H1 (cell line): ENCODE data around the gene EPHA2. TPM values are rescaled to one million over a fixed set of nuclear protein-coding genes. Genes with fewer than 3 reads are reported as not detected.

Source experiments
- CTCF ChIA-PET: fragments of 300-600 bp; sonication (Branson Sonifier 250); formaldehyde crosslinking; loops from one replicate; lab custom pipeline; 2021; ENCODE audit not compliant: partially characterized antibody; lab: Charles Lee
- POLR2A ChIA-PET: fragments of 300-600 bp; sonication (Branson Sonifier 250); formaldehyde crosslinking; loops from one replicate; lab custom pipeline; 2021; ENCODE audit warnings: inconsistent platforms; ENCODE audit not compliant: partially characterized antibody; lab: Charles Lee
- DNase-seq, 2 experiments: peaks; one replicate each; pipeline versions ENCODE4 v3.0.0 to v3.0.0-alpha.2; 2010 to 2022; ENCODE audit warnings: low spot score in 2 of 2, low read depth in 1 of 2, mixed read lengths in 1 of 2
- FAIRE-seq: peaks from 2 replicates; lab custom pipeline; 2011; peaks lifted over from hg19 to GRCh38; lab: Jason Lieb, UNC
- H2AFZ ChIP-seq: 2 replicates; pipeline ENCODE4 v1.8.1; 2012; ENCODE audit warnings: low read length, inconsistent platforms
- H2AK5ac ChIP-seq: 2 replicates; pipeline ENCODE4 v1.6.1; 2013; ENCODE audit warnings: low read depth, low read length
- H2BK120ac ChIP-seq: replicated peaks from 2 replicates; pipeline ENCODE3; 2013; ENCODE audit warnings: low read depth, low read length, inconsistent platforms
- H2BK12ac ChIP-seq: 2 replicates; pipeline ENCODE4 v1.6.1; 2013; ENCODE audit warnings: low read depth, low read length
- H2BK15ac ChIP-seq: 2 replicates; pipeline ENCODE4 v1.6.1; 2013; ENCODE audit warnings: low read length
- H2BK20ac ChIP-seq: 2 replicates; pipeline ENCODE4 v1.6.1; 2013; ENCODE audit warnings: low read length
- H2BK5ac ChIP-seq: 2 replicates; pipeline ENCODE4 v1.6.1; 2013; ENCODE audit warnings: low read depth, low read length
- H3K14ac ChIP-seq: 2 replicates; pipeline ENCODE4 v1.6.1; 2013; ENCODE audit warnings: inconsistent platforms; ENCODE audit not compliant: insufficient read length
- H3K18ac ChIP-seq: 2 replicates; pipeline ENCODE4 v1.6.1; 2013; ENCODE audit warnings: low read length; ENCODE audit errors: extremely low read depth
- H3K23ac ChIP-seq: 2 replicates; pipeline ENCODE4 v1.6.1; 2013; ENCODE audit warnings: inconsistent platforms; ENCODE audit not compliant: insufficient read length
- H3K23me2 ChIP-seq: 2 replicates; pipeline ENCODE4 v1.6.1; 2013; ENCODE audit warnings: low read depth, low read length
- H3K27ac ChIP-seq: 2 replicates; pipeline ENCODE4 v1.6.1; 2011; ENCODE audit warnings: low read depth, low read length, inconsistent platforms
- H3K27me3 ChIP-seq, 4 experiments: replicated peaks in 1 of 4; 1 replicate in 1 of 4; 2 replicates in 3 of 4; pipeline versions ENCODE4 v1.6.1 to v1.8.1; 2011 to 2013; ENCODE audit warnings: low read length in 3 of 4, mild to moderate bottlenecking in 3 of 4, inconsistent platforms in 2 of 4, mixed read lengths in 2 of 4, moderate library complexity in 1 of 4; ENCODE audit not compliant: control insufficient read depth in 3 of 4, insufficient read depth in 3 of 4; ENCODE audit errors: extremely low read depth in 1 of 4
- H3K36me3 ChIP-seq, 4 experiments: 2 replicates each; pipeline versions ENCODE4 v1.6.1 to v1.8.1; 2011 to 2013; ENCODE audit warnings: mild to moderate bottlenecking in 4 of 4, low read length in 3 of 4, moderate library complexity in 2 of 4, control low read depth in 1 of 4, inconsistent platforms in 1 of 4; ENCODE audit not compliant: insufficient read depth in 4 of 4, control insufficient read depth in 2 of 4
- H3K4ac ChIP-seq: replicated peaks from 2 replicates; pipeline ENCODE3; 2013; ENCODE audit warnings: low read length, low read depth, mixed read lengths, inconsistent platforms; ENCODE audit not compliant: insufficient read length
- H3K4me1 ChIP-seq, 4 experiments: replicated peaks in 1 of 4; 1 replicate in 1 of 4; 2 replicates in 3 of 4; pipeline versions ENCODE4 v1.6.1 to v1.8.1; 2011 to 2013; ENCODE audit warnings: low read length in 3 of 4, inconsistent platforms in 2 of 4, mixed read lengths in 1 of 4; ENCODE audit not compliant: insufficient read depth in 4 of 4, control insufficient read depth in 3 of 4
- H3K4me2 ChIP-seq, 2 experiments: 2 replicates each; pipeline versions ENCODE4 v1.6.1 to v1.8.1; 2011 to 2013; ENCODE audit warnings: low read depth in 2 of 2, low read length in 2 of 2, control low read depth in 1 of 2, inconsistent platforms in 1 of 2, mild to moderate bottlenecking in 1 of 2; ENCODE audit not compliant: insufficient read depth in 1 of 2
- H3K4me3 ChIP-seq, 4 experiments: fragments of 200-600, 300-600 bp in 1 of 4; sonication (generic), shearing (Covaris generic), sonication (Bioruptor Twin) in 1 of 4; 2 replicates each; pipeline versions ENCODE4 v1.5.1 to v1.8.1; 2011 to 2016; ENCODE audit warnings: low read length in 4 of 4, low read depth in 3 of 4, control low read depth in 2 of 4, inconsistent platforms in 2 of 4, mild to moderate bottlenecking in 2 of 4, mixed read lengths in 1 of 4, moderate library complexity in 1 of 4; ENCODE audit not compliant: insufficient read depth in 2 of 4; ENCODE audit errors: extremely low read depth in 1 of 4
- H3K56ac ChIP-seq: replicated peaks from 2 replicates; pipeline ENCODE3; 2013; ENCODE audit warnings: low read depth, mild to moderate bottlenecking, mixed read lengths, low read length, inconsistent platforms; ENCODE audit not compliant: insufficient read length
- H3K79me1 ChIP-seq: 2 replicates; pipeline ENCODE4 v1.6.1; 2013; ENCODE audit warnings: low read depth, low read length, control low read depth
- H3K79me2 ChIP-seq, 2 experiments: 2 replicates each; pipeline versions ENCODE4 v1.6.1 to v1.8.1; 2012 to 2013; ENCODE audit warnings: low read length in 2 of 2, mild to moderate bottlenecking in 2 of 2, inconsistent platforms in 1 of 2; ENCODE audit not compliant: insufficient read depth in 2 of 2, control insufficient read depth in 1 of 2
- H3K9ac ChIP-seq, 4 experiments: replicated peaks in 1 of 4; 1 replicate in 1 of 4; 2 replicates in 3 of 4; pipeline versions ENCODE4 v1.6.1 to v1.8.1; 2011 to 2013; ENCODE audit warnings: low read depth in 3 of 4, low read length in 3 of 4, control low read depth in 2 of 4, mild to moderate bottlenecking in 2 of 4, moderate library complexity in 2 of 4, inconsistent platforms in 1 of 4; ENCODE audit errors: extremely low read depth in 1 of 4
- H3K9me3 ChIP-seq, 2 experiments: 2 replicates each; pipeline versions ENCODE4 v1.6.1 to v1.8.1; 2012 to 2013; ENCODE audit warnings: mild to moderate bottlenecking in 2 of 2, moderate library complexity in 2 of 2, control low read depth in 1 of 2, inconsistent platforms in 1 of 2, low read depth in 1 of 2, low read length in 1 of 2, mixed read lengths in 1 of 2; ENCODE audit not compliant: insufficient read depth in 2 of 2
- H4K20me1 ChIP-seq, 2 experiments: replicated peaks in 1 of 2; 2 replicates each; pipeline versions ENCODE3 to v1.8.1; 2011 to 2013; ENCODE audit warnings: inconsistent platforms in 2 of 2, low read length in 2 of 2, mild to moderate bottlenecking in 1 of 2; ENCODE audit not compliant: insufficient read depth in 2 of 2, control insufficient read depth in 1 of 2
- H4K5ac ChIP-seq: 2 replicates; pipeline ENCODE4 v1.6.1; 2013; ENCODE audit warnings: low read length, low read depth, mixed read lengths, inconsistent platforms; ENCODE audit not compliant: insufficient read length
- H4K8ac ChIP-seq: 2 replicates; pipeline ENCODE4 v1.8.0; 2013; ENCODE audit warnings: mild to moderate bottlenecking, moderate library complexity, low read length, inconsistent platforms; ENCODE audit not compliant: insufficient read depth; ENCODE audit errors: extremely low read depth
- H4K91ac ChIP-seq: replicated peaks from 2 replicates; pipeline ENCODE3; 2013; ENCODE audit warnings: low read length, mixed read lengths, inconsistent platforms; ENCODE audit not compliant: insufficient read length
- ASH2L ChIP-seq: fragments of 200-600, 300-600 bp; sonication (generic); IDR thresholded peaks from one replicate; pipeline ENCODE4 v1.7.1; 2017; ENCODE audit warnings: low read length
- CBX8 ChIP-seq: fragments of 300-800, 300-1000 bp; sonication (generic); IDR thresholded peaks from 2 replicates; pipeline ENCODE4 v1.7.1; 2016; ENCODE audit warnings: low read depth, low read length, borderline replicate concordance
- NANOG ChIP-seq: IDR thresholded peaks from 2 replicates; pipeline ENCODE4 v1.6.1; 2011; ENCODE audit warnings: low read length, low read depth, mild to moderate bottlenecking, inconsistent platforms; ENCODE audit not compliant: insufficient read depth, poor library complexity, severe bottlenecking
- WGBS, 2 experiments: shearing (Covaris generic) in 1 of 2; methylation state at CpG; one replicate each; pipeline versions ENCODE4 v1.1.6 to v1.1.7; 2013 to 2015; ENCODE audit warnings: low lambda C conversion rate in 2 of 2, mixed read lengths in 2 of 2, inconsistent platforms in 1 of 2, low coverage in 1 of 2, missing lambda C conversion rate in 1 of 2; ENCODE audit not compliant: insufficient replicate concordance in 2 of 2, insufficient coverage in 1 of 2, insufficient read length in 1 of 2; ENCODE audit errors: extremely low coverage in 1 of 2, missing lambda C conversion rate in 1 of 2; 5-methylcytosine and 5-hydroxymethylcytosine counted together
- polyA plus RNA-seq, 7 experiments: library from polyadenylated mRNA; depleted of rRNA in 3 of 7; stranded (reverse) in 5 of 7; unstranded in 2 of 7; fragments of >200 nt in 5 of 7; fragments of 200-250 nt in 2 of 7; gene quantifications; 1 replicate in 5 of 7; 2 replicates in 1 of 7; 4 replicates in 1 of 7; pipeline versions ENCODE4 v1.2.1 to v1.2.3, GENCODE V29; 2011 to 2013; ENCODE audit warnings: missing spikeins in 2 of 7, mixed read lengths in 2 of 7
- total RNA-seq: library from RNA; stranded (reverse); fragmentation: NEBNext Ultra II Directional; extraction: Animal tissue kit (Norgen Biotek cat#: 25700); gene quantifications from 2 replicates; pipeline ENCODE4 v1.2.1, GENCODE V29; 2021

Gene EPHA2
- total and polyA plus RNA-seq, 2 of the 8 experiments (the other 6 are each of a cell fraction or from before 2014, with no cell fraction given): 26.8 to 33.6 TPM

DNA sequence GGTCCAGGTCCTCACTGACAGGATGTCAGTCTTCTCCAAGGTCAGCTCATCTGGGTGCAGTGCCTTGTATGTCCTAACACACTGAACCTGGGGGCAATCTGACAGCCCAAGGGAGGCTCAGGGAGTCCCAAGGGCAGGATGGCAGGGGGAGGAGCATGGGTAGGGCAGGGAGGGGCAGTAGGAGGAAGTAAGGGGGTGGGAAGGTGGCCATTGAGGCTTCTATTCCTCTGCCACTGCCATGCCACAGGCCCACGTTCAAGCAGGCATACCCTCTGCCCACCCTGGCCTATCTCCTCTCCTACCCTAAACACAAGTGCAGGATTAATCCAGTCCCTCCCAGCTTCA is 43.3 kb upstream of the EPHA2 start:
- H3K79me1 ChIP-seq: peaks cover under 1% of the 10 kb centered on the region; the same call in 1 of the 2 replicates
- POLR2A ChIA-PET: interaction anchor here (0.6 to 2.0 kb wide), 6 partner anchors 10 to 108 kb away, joined by 3 to 10 read pairs (median 3); no protein-coding TSS in a partner anchor
- no peak for FAIRE-seq
- no peak overlapping the region for H2AK5ac ChIP-seq
- H3K27me3 ChIP-seq: no peaks in the 10 kb centered on the region
- H2BK20ac ChIP-seq: no peak overlapping the region
- no peak overlapping the region for H4K8ac ChIP-seq
- CTCF ChIA-PET: interaction anchor here (0.6 to 7.6 kb wide), 7 partner anchors 9 to 117 kb away, joined by 3 to 45 read pairs (median 5); partner anchors contain the start of gene ARHGEF19
- no peaks in the 10 kb centered on the region for H3K9me3 ChIP-seq
- H3K23ac ChIP-seq: no peak overlapping the region
- H2BK5ac ChIP-seq: no peak overlapping the region
- H3K4me1 ChIP-seq: no peaks in the 10 kb centered on the region
- H3K9ac ChIP-seq: no peak overlapping the region
- H2AFZ ChIP-seq: no peak overlapping the region
- TF ChIP-seq CBX8: no peak
- TF ChIP-seq ASH2L: no peak
- TF ChIP-seq NANOG: no peak
- TF ChIP-seq, all 59 proteins: peak for 0
- Histone ChIP-seq H2BK15ac (no peak overlapping the region), H4K91ac (no peak overlapping the region), H3K27ac (no peak overlapping the region), H3K18ac (no peak overlapping the region), H2BK120ac (no peak overlapping the region), H4K20me1 (peaks cover 0 to 3% of the 10 kb centered on the region in 2 experiments), H3K36me3 (peaks cover 8 to 31% (median 22%) of the 10 kb centered on the region in 4 experiments; a peak in 7 of 8 replicates), H3K4ac (no peak overlapping the region), H4K5ac (no peak overlapping the region), H3K79me2 (no peaks in the 10 kb centered on the region), H2BK12ac (no peak overlapping the region), H3K4me2 (no peak overlapping the region), H3K14ac (no peak overlapping the region), H3K56ac (no peak overlapping the region), H3K23me2 (no peaks in the 10 kb centered on the region), H3K4me3 (no peak overlapping the region)
- 83% methylated on average over 1 of the region's 1 CpG; no CpG with 5 or more reads in 1 of the 2 experiments for WGBS, 2 experiments
- DNase-seq: no peak
